OCI-LY1 (cell line): ENCODE data around the gene JUP.

Experiments
- H2AFZ ChIP-seq: fragments of 200-600 bp; sonication (generic), shearing (Covaris generic); 2 replicates; pipeline ENCODE4 v1.6.0; 2014; ENCODE audit warnings: antibody characterized with exemption, mild to moderate bottlenecking, low read length
- H3F3A ChIP-seq: fragments of 200-600 bp; sonication (generic), shearing (Covaris generic); 2 replicates; pipeline ENCODE4 v1.6.0; 2014; ENCODE audit warnings: mild to moderate bottlenecking, antibody characterized with exemption, low read length, moderate library complexity; ENCODE audit not compliant: insufficient read depth
- H3K27ac ChIP-seq: fragments of 200-600 bp; sonication (generic); 2 replicates; pipeline ENCODE4 v1.5.1; 2014; ENCODE audit warnings: low read length, mixed run types, mild to moderate bottlenecking, low read depth; ENCODE audit not compliant: poor library complexity, severe bottlenecking
- H3K27me3 ChIP-seq: fragments of 200-600 bp; sonication (generic); 2 replicates; pipeline ENCODE4 v1.6.0; 2014; ENCODE audit warnings: antibody characterized with exemption, mild to moderate bottlenecking, low read length, moderate library complexity; ENCODE audit not compliant: insufficient read depth
- H3K36me3 ChIP-seq: fragments of 200-600 bp; sonication (generic); 2 replicates; pipeline ENCODE4 v1.6.1; 2014; ENCODE audit warnings: mild to moderate bottlenecking, antibody characterized with exemption, low read length, moderate library complexity, mixed read lengths; ENCODE audit not compliant: insufficient read depth
- H3K4me1 ChIP-seq: fragments of 200-600 bp; sonication (generic); 2 replicates; pipeline ENCODE4 v1.5.1; 2014; ENCODE audit warnings: mild to moderate bottlenecking, low read length, moderate library complexity; ENCODE audit not compliant: insufficient read depth, severe bottlenecking
- H3K4me2 ChIP-seq: fragments of 200-600 bp; sonication (generic), shearing (Covaris generic); 2 replicates; pipeline ENCODE4 v1.6.1; 2014; ENCODE audit warnings: low read length
- H3K4me3 ChIP-seq: fragments of 200-600 bp; sonication (generic); 2 replicates; pipeline ENCODE4 v1.5.1; 2014; ENCODE audit warnings: low read length, low read depth, mild to moderate bottlenecking, mixed read lengths; ENCODE audit not compliant: poor library complexity, severe bottlenecking
- H3K79me2 ChIP-seq: fragments of 200-600 bp; shearing (Covaris generic); 2 replicates; pipeline ENCODE4 v1.6.1; 2016; ENCODE audit warnings: mixed run types, low read length, mixed read lengths; ENCODE audit not compliant: insufficient read depth
- H3K9ac ChIP-seq: fragments of 200-600 bp; sonication (generic), shearing (Covaris generic); 2 replicates; pipeline ENCODE4 v1.6.1; 2014; ENCODE audit warnings: mild to moderate bottlenecking, low read length, mixed read lengths
- H3K9me2 ChIP-seq: fragments of 200-600 bp; sonication (generic), shearing (Covaris generic); 2 replicates; pipeline ENCODE4 v1.6.1; 2014; ENCODE audit warnings: low read depth, mild to moderate bottlenecking, low read length, mixed read lengths
- H3K9me3 ChIP-seq: fragments of 200-600 bp; shearing (Covaris generic); 2 replicates; pipeline ENCODE4 v1.6.1; 2014; ENCODE audit warnings: low read length, mixed read lengths
- H4K20me1 ChIP-seq: fragments of 200-600 bp; sonication (generic), shearing (Covaris generic); 2 replicates; pipeline ENCODE4 v1.6.0; 2016; ENCODE audit warnings: mild to moderate bottlenecking, low read length; ENCODE audit not compliant: insufficient read depth
- EZH2 ChIP-seq: fragments of 200-600 bp; sonication (generic), shearing (Covaris generic); IDR thresholded peaks from 2 replicates; pipeline ENCODE4 v1.8.0; 2017; ENCODE audit warnings: borderline replicate concordance, mixed run types, mild to moderate bottlenecking, antibody characterized with exemption, low read length, moderate library complexity, mixed read lengths
- TF ChIP-seq, protein P1 (sequence below): fragments of 200-600 bp; sonication (generic), shearing (Covaris generic); IDR thresholded peaks from 2 replicates; pipeline ENCODE4 v1.5.1; 2017; ENCODE audit warnings: mild to moderate bottlenecking, antibody characterized with exemption, low read length, moderate library complexity, mixed read lengths

JUP gene

DNA sequence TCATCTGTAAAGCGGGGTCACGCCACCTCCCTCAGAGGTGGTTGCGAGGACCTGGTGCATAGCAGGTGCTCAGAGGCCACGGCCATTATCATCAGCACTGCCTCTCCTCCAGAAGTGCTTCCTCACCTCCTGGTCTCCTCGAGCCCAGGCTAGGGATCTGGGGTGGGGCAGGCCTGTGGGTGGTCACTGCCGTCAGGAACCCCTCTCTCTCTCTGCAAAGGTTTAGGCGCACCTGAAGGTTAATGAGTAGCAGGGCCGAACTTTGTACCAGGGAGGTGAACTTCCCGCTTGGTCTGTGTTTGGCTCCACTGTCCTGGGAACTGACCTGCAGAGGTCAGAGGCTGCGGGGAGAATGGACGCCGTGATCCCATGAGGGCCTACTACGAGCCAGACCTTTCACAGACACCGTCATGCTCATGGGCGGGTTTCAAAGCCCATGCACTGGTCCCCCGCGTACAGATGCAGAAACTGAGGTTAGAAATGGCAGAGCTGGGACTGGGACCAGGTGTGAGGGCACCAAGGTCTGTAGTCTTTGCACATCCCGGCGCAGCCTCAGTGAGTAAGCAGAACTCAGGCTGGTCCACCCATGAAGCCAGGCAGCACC lies 13.8 kb downstream of the JUP start:
- peaks cover 4% of the 10 kb centered on the region; the same call in 1 of the 2 replicates for H3K36me3 ChIP-seq
- peaks cover 22% of the 10 kb centered on the region for H3K4me1 ChIP-seq
- TF ChIP-seq, protein P1, sequence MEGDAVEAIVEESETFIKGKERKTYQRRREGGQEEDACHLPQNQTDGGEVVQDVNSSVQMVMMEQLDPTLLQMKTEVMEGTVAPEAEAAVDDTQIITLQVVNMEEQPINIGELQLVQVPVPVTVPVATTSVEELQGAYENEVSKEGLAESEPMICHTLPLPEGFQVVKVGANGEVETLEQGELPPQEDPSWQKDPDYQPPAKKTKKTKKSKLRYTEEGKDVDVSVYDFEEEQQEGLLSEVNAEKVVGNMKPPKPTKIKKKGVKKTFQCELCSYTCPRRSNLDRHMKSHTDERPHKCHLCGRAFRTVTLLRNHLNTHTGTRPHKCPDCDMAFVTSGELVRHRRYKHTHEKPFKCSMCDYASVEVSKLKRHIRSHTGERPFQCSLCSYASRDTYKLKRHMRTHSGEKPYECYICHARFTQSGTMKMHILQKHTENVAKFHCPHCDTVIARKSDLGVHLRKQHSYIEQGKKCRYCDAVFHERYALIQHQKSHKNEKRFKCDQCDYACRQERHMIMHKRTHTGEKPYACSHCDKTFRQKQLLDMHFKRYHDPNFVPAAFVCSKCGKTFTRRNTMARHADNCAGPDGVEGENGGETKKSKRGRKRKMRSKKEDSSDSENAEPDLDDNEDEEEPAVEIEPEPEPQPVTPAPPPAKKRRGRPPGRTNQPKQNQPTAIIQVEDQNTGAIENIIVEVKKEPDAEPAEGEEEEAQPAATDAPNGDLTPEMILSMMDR: no peak
- no peak for TF ChIP-seq EZH2
- H3K9me3 ChIP-seq: no peaks in the 10 kb centered on the region
- no peak overlapping the region for H3K4me2 ChIP-seq
- H3K9ac ChIP-seq: no peak overlapping the region
- no peaks in the 10 kb centered on the region for H3K9me2 ChIP-seq
- no peaks in the 10 kb centered on the region for H3K79me2 ChIP-seq
- H3K27ac ChIP-seq: no peak overlapping the region
- H2AFZ ChIP-seq: no peak overlapping the region
- no peaks in the 10 kb centered on the region for H3K27me3 ChIP-seq
- H4K20me1 ChIP-seq: no peaks in the 10 kb centered on the region
- H3K4me3 ChIP-seq: no peak overlapping the region
- no peaks in the 10 kb centered on the region for H3F3A ChIP-seq

DNA sequence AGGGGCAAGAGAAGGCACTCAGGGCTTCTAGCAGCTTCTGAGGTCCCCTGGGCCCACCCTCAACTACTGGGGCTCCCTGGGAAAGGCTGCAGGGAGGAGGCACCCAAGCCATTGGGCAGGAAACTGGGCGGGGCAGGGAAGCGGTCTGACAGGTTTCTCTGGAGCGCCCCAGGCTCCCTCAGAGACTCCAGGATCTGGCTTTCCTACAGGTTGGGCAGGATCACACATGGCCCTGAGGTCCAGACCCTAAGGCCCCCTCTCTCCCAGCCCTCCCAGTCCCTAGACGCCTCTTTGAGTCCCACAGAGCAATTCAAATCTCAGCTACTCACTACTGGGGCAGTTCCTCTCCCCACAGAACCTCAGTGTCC lies 14.3 kb downstream of the JUP start:
- TF ChIP-seq, protein P1: no peak
- TF ChIP-seq EZH2: no peak
- Histone ChIP-seq H3F3A (no peaks in the 10 kb centered on the region), H3K9me2 (no peaks in the 10 kb centered on the region), H3K36me3 (peaks cover 4% of the 10 kb centered on the region; the same call in 1 of the 2 replicates), H3K4me3 (peak overlapping the region; percentile 71), H3K4me2 (peak overlapping the region; percentile 67), H3K9ac (peak overlapping the region; percentile 65; the same call in 1 of the 2 replicates), H3K79me2 (no peaks in the 10 kb centered on the region), H3K9me3 (no peaks in the 10 kb centered on the region), H4K20me1 (no peaks in the 10 kb centered on the region), H2AFZ (no peak overlapping the region), H3K27ac (no peak overlapping the region), H3K4me1 (peaks cover 22% of the 10 kb centered on the region), H3K27me3 (no peaks in the 10 kb centered on the region)

DNA sequence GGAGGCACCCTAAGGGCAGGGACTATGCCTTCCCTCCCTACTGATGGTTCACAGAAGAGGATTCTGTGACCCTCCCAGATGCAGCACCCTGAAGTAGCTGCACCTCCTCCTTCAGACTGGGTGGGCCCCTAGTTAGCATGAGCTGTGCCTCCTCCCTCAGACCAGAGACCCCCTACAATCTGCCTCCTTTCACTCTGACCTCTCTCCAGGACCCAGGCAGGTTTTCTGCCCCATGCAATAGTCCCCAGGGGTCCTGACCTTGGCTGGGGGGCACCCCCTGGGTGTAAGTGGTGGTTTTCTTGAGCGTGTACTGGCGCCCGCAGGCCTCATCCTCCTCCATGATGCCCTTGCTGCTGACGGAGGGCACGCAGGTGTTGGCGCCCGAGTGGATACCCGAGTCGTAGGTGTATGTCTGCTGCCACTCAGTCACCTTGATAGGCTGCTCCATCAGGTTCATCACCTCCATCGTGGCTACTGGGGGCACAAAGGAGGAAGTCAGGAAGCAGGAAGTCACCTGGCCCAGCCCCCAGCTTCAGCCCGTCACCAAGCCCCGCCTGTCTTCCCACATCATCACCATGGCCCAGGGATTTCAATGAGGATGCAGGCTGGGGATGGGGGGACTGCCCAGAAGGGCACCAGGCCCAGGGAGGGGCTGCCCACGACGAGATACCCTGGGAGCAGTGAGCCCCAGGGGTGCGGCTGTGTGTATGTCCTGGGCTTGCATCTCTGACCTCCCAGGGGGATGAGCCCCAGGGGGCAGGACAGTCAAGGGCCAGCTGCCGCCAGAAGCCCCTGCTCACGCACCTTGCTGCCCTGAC lies 14.9 kb downstream of the JUP start:
- H3K79me2 ChIP-seq: no peaks in the 10 kb centered on the region
- 0 out of 2 replicates have a peak overlapping the region, but pooled peaks have one; percentile 35 for H2AFZ ChIP-seq
- H3K36me3 ChIP-seq: peaks cover 9% of the 10 kb centered on the region; the same call in 1 of the 2 replicates
- peak overlapping the region; percentile 67 for H3K4me2 ChIP-seq
- no peaks in the 10 kb centered on the region for H3K27me3 ChIP-seq
- H3K4me3 ChIP-seq: peak overlapping the region; percentile 71
- peak overlapping the region; percentile 65 for H3K9ac ChIP-seq
- no peaks in the 10 kb centered on the region for H4K20me1 ChIP-seq
- H3K9me2 ChIP-seq: no peaks in the 10 kb centered on the region
- TF ChIP-seq, protein P1: no peak
- TF ChIP-seq EZH2: no peak
- peaks cover 22% of the 10 kb centered on the region for H3K4me1 ChIP-seq
- no peaks in the 10 kb centered on the region for H3K9me3 ChIP-seq
- H3F3A ChIP-seq: no peaks in the 10 kb centered on the region
- H3K27ac ChIP-seq: no peak overlapping the region
